ENCODE measurements around the gene ZMIZ1. TPM values are rescaled to one million over a fixed set of nuclear protein-coding genes. Genes with fewer than 3 reads are reported as not detected.

ZMIZ1 gene
- total RNA-seq, 1 donor from 2014 or later = 80.4 TPM

GRCh38 chr10:79038104-79038840, 30.5 kb upstream of the ZMIZ1 start:
- Mint-ChIP-seq H3K27ac (no peak overlapping the region), H3K4me1 (ENCODE audit: low read depth) (peaks cover 14% of the 10 kb centered on the region), H3K36me3 (ENCODE audit: low read depth) (no peaks in the 10 kb centered on the region), H3K27me3 (ENCODE audit: low read depth) (peaks cover 51% of the 10 kb centered on the region), H3K4me3 (ENCODE audit: low read depth) (no peak overlapping the region), H3K9me3 (no peaks in the 10 kb centered on the region)
- intact Hi-C loops (cut with micrococcal nuclease) = no loop called here
- no peak for DNase-seq (ENCODE audit: low spot score)

- H3K9me3 Mint-ChIP-seq = no peaks in the 10 kb centered on the region
- DNase-seq (ENCODE audit: low spot score) = no peak
- H3K36me3 Mint-ChIP-seq (ENCODE audit: low read depth) = no peaks in the 10 kb centered on the region
- H3K27me3 Mint-ChIP-seq (ENCODE audit: low read depth) = peaks cover 53% of the 10 kb centered on the region
- no peak overlapping the region for H3K4me3 Mint-ChIP-seq (ENCODE audit: low read depth)
- intact Hi-C loops (cut with micrococcal nuclease) = no loop called here
- no peak overlapping the region for H3K27ac Mint-ChIP-seq
- peaks cover 16% of the 10 kb centered on the region for H3K4me1 Mint-ChIP-seq (ENCODE audit: low read depth)
Measured at GRCh38 chr10:79038841-79039201, 29.9 kb upstream of the ZMIZ1 start.

GRCh38 chr10:79042639-79043411, 25.9 kb upstream of the ZMIZ1 start:
- H3K27ac Mint-ChIP-seq = no peak overlapping the region
- peaks cover 38% of the 10 kb centered on the region for H3K27me3 Mint-ChIP-seq (ENCODE audit: low read depth)
- peaks cover 27% of the 10 kb centered on the region for H3K4me1 Mint-ChIP-seq (ENCODE audit: low read depth)
- no peaks in the 10 kb centered on the region for H3K9me3 Mint-ChIP-seq
- H3K4me3 Mint-ChIP-seq (ENCODE audit: low read depth) = no peak overlapping the region
- intact Hi-C loops (cut with micrococcal nuclease) = no loop called here
- H3K36me3 Mint-ChIP-seq (ENCODE audit: low read depth) = no peaks in the 10 kb centered on the region
- DNase-seq (ENCODE audit: low spot score) = no peak

- Mint-ChIP-seq H3K4me3 (ENCODE audit: low read depth) (no peak overlapping the region), H3K27me3 (ENCODE audit: low read depth) (peaks cover 34% of the 10 kb centered on the region), H3K4me1 (ENCODE audit: low read depth) (peaks cover 36% of the 10 kb centered on the region), H3K36me3 (ENCODE audit: low read depth) (no peaks in the 10 kb centered on the region), H3K9me3 (no peaks in the 10 kb centered on the region), H3K27ac (no peak overlapping the region)
- DNase-seq (ENCODE audit: low spot score) = no peak
- intact Hi-C loops (cut with micrococcal nuclease) = no loop called here
Measured at GRCh38 chr10:79044036-79044632, 24.6 kb upstream of the ZMIZ1 start.

GRCh38 chr10:79044846-79045245, 23.9 kb upstream of the ZMIZ1 start:
- H3K4me1 Mint-ChIP-seq (ENCODE audit: low read depth) = peaks cover 39% of the 10 kb centered on the region
- no peaks in the 10 kb centered on the region for H3K9me3 Mint-ChIP-seq
- H3K36me3 Mint-ChIP-seq (ENCODE audit: low read depth) = no peaks in the 10 kb centered on the region
- H3K27ac Mint-ChIP-seq = no peak overlapping the region
- H3K4me3 Mint-ChIP-seq (ENCODE audit: low read depth) = no peak overlapping the region
- intact Hi-C loops (cut with micrococcal nuclease) = loop anchor here (5.0 kb wide), 2 partner anchors 73 to 468 kb away; no protein-coding TSS in a partner anchor
- no peak for DNase-seq (ENCODE audit: low spot score)
- H3K27me3 Mint-ChIP-seq (ENCODE audit: low read depth) = peaks cover 29% of the 10 kb centered on the region

- H3K4me3 Mint-ChIP-seq (ENCODE audit: low read depth) = no peak overlapping the region
- no peak for DNase-seq (ENCODE audit: low spot score)
- no peaks in the 10 kb centered on the region for H3K36me3 Mint-ChIP-seq (ENCODE audit: low read depth)
- intact Hi-C loops (cut with micrococcal nuclease) = loop anchor here (5.0 kb wide), 2 partner anchors 73 to 468 kb away; no protein-coding TSS in a partner anchor
- H3K27ac Mint-ChIP-seq = no peak overlapping the region
- peaks cover 46% of the 10 kb centered on the region for H3K4me1 Mint-ChIP-seq (ENCODE audit: low read depth)
- H3K27me3 Mint-ChIP-seq (ENCODE audit: low read depth) = peaks cover 26% of the 10 kb centered on the region
- no peaks in the 10 kb centered on the region for H3K9me3 Mint-ChIP-seq
Measured at GRCh38 chr10:79045566-79046175, 23.1 kb upstream of the ZMIZ1 start.

- peaks cover 19% of the 10 kb centered on the region for H3K27me3 Mint-ChIP-seq (ENCODE audit: low read depth)
- H3K36me3 Mint-ChIP-seq (ENCODE audit: low read depth) = no peaks in the 10 kb centered on the region
- no peak for DNase-seq (ENCODE audit: low spot score)
- H3K4me3 Mint-ChIP-seq (ENCODE audit: low read depth) = no peak overlapping the region
- H3K4me1 Mint-ChIP-seq (ENCODE audit: low read depth) = peaks cover 44% of the 10 kb centered on the region
- intact Hi-C loops (cut with micrococcal nuclease) = loop anchor here (5.0 kb wide), 2 partner anchors 74 to 469 kb away; no protein-coding TSS in a partner anchor
- no peak overlapping the region for H3K27ac Mint-ChIP-seq
- no peaks in the 10 kb centered on the region for H3K9me3 Mint-ChIP-seq
Measured at GRCh38 chr10:79046326-79046725, 22.4 kb upstream of the ZMIZ1 start.

GRCh38 chr10:79046741-79047583, 21.8 kb upstream of the ZMIZ1 start:
- Mint-ChIP-seq H3K4me1 (ENCODE audit: low read depth) (peaks cover 44% of the 10 kb centered on the region), H3K27me3 (ENCODE audit: low read depth) (peaks cover 13% of the 10 kb centered on the region), H3K9me3 (no peaks in the 10 kb centered on the region), H3K4me3 (ENCODE audit: low read depth) (no peak overlapping the region), H3K27ac (peak overlapping the region; percentile 97), H3K36me3 (ENCODE audit: low read depth) (no peaks in the 10 kb centered on the region)
- intact Hi-C loops (cut with micrococcal nuclease) = loop anchor here (5.0 kb wide), 2 partner anchors 75 to 470 kb away; no protein-coding TSS in a partner anchor
- no peak for DNase-seq (ENCODE audit: low spot score)

GRCh38 chr10:79047584-79047874, 21.2 kb upstream of the ZMIZ1 start:
- Mint-ChIP-seq H3K4me3 (ENCODE audit: low read depth) (no peak overlapping the region), H3K4me1 (ENCODE audit: low read depth) (peaks cover 39% of the 10 kb centered on the region), H3K27ac (peak overlapping the region; percentile 97)

GRCh38 chr10:79047875-79048638, 20.7 kb upstream of the ZMIZ1 start:
- intact Hi-C loops (cut with micrococcal nuclease) = loop anchor here (1.0 to 5.0 kb wide), 3 partner anchors 19 to 471 kb away; no protein-coding TSS in a partner anchor
- peak; percentile 75 for DNase-seq (ENCODE audit: low spot score)
- peaks cover 3% of the 10 kb centered on the region for H3K27me3 Mint-ChIP-seq (ENCODE audit: low read depth)
- no peaks in the 10 kb centered on the region for H3K9me3 Mint-ChIP-seq
- peak overlapping the region; percentile 97 for H3K27ac Mint-ChIP-seq
- H3K4me3 Mint-ChIP-seq (ENCODE audit: low read depth) = peak overlapping the region; percentile 69
- H3K4me1 Mint-ChIP-seq (ENCODE audit: low read depth) = peaks cover 35% of the 10 kb centered on the region
- H3K36me3 Mint-ChIP-seq (ENCODE audit: low read depth) = no peaks in the 10 kb centered on the region

More at GRCh38 chr10:79047584-79047874, 21.2 kb upstream of the ZMIZ1 start:
- Mint-ChIP-seq H3K27me3 (ENCODE audit: low read depth) (peaks cover 7% of the 10 kb centered on the region), H3K36me3 (ENCODE audit: low read depth) (no peaks in the 10 kb centered on the region), H3K9me3 (no peaks in the 10 kb centered on the region)
- no peak for DNase-seq (ENCODE audit: low spot score)
- intact Hi-C loops (cut with micrococcal nuclease) = loop anchor here (5.0 kb wide), 2 partner anchors 75 to 470 kb away; no protein-coding TSS in a partner anchor
